ENCODE data around the gene STIM1. TPM values are rescaled to one million over a fixed set of nuclear protein-coding genes. Genes with fewer than 3 reads are reported as not detected.

The STIM1 gene
- total RNA-seq, 1 donor from 2014 or later, result 60.7 TPM

GRCh38 chr11:3970108-3970507 is 114.6 kb downstream of the STIM1 start:
- Histone ChIP-seq H3K36me3 (peaks cover 11% of the 10 kb centered on the region), H3K27ac (no peak overlapping the region), H3K9me3 (no peaks in the 10 kb centered on the region), H3K27me3 (no peaks in the 10 kb centered on the region), H3K4me1 (no peaks in the 10 kb centered on the region), H3K4me3 (no peak overlapping the region)
- no peak for ATAC-seq
- intact Hi-C loops (cut with DNase I), result no loop called here
- TF ChIP-seq, protein P1, sequence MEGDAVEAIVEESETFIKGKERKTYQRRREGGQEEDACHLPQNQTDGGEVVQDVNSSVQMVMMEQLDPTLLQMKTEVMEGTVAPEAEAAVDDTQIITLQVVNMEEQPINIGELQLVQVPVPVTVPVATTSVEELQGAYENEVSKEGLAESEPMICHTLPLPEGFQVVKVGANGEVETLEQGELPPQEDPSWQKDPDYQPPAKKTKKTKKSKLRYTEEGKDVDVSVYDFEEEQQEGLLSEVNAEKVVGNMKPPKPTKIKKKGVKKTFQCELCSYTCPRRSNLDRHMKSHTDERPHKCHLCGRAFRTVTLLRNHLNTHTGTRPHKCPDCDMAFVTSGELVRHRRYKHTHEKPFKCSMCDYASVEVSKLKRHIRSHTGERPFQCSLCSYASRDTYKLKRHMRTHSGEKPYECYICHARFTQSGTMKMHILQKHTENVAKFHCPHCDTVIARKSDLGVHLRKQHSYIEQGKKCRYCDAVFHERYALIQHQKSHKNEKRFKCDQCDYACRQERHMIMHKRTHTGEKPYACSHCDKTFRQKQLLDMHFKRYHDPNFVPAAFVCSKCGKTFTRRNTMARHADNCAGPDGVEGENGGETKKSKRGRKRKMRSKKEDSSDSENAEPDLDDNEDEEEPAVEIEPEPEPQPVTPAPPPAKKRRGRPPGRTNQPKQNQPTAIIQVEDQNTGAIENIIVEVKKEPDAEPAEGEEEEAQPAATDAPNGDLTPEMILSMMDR (IDR thresholded peaks at IDR 0.05), result no peak
- no peak for DNase-seq

- H3K4me1 ChIP-seq, result no peaks in the 10 kb centered on the region
- intact Hi-C loops (cut with DNase I), result no loop called here
- no peak overlapping the region for H3K4me3 ChIP-seq
- ATAC-seq (peak; percentile 29), DNase-seq (no peak)
- no peaks in the 10 kb centered on the region for H3K27me3 ChIP-seq
- H3K27ac ChIP-seq, result no peak overlapping the region
- TF ChIP-seq, protein P1 (IDR thresholded peaks at IDR 0.05), result peak; percentile 18
- H3K36me3 ChIP-seq, result peaks cover 11% of the 10 kb centered on the region
- no peaks in the 10 kb centered on the region for H3K9me3 ChIP-seq
Observed at GRCh38 chr11:3971756-3972404, 116.4 kb downstream of the STIM1 start.

DNA sequence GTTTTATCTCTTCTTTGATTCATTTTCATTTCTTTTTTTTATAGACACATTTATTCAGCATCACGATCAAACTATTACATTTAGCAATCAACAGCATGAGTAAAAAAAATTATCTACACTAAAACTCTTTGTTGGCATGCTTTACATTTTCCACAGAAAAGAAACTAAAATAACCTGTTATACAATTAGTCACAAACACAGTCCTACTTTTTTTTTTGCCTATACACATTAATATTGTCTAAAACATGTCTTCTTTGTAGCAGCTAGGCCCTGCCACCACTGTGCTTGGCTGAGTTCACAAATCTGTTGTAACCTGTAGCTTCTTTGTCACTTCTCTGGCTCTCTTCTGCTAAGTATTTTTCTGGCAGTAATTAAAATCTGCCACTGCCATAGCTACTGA is 117.0 kb downstream of the STIM1 start:
- Histone ChIP-seq H3K27me3 (no peaks in the 10 kb centered on the region), H3K9me3 (no peaks in the 10 kb centered on the region), H3K36me3 (peaks cover 11% of the 10 kb centered on the region), H3K27ac (no peak overlapping the region), H3K4me1 (no peaks in the 10 kb centered on the region), H3K4me3 (no peak overlapping the region)
- ATAC-seq (no peak), DNase-seq (no peak)
- TF ChIP-seq, protein P1 (IDR thresholded peaks at IDR 0.05), result no peak
- intact Hi-C loops (cut with DNase I), result no loop called here

DNA sequence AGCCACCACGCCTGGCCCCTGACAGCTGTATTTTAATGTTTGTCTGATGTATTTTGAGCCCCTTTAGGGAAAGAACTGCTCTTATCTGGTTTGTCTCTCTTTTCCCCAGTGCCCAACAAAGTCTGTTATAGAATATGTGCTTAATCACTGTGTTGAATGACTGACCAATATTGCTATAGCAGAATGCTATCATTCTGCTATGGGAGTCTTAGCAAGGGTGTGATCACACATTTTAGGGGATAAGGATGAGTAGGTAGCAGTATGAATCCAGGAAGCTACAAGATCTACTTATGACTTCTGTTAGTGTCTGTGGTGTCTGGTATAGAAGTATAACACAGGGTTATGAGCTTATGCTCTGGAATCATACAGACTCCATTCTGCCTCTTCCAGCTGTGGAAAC is 121.6 kb downstream of the STIM1 start:
- ATAC-seq (no peak), DNase-seq (no peak)
- H3K4me1 ChIP-seq, result no peaks in the 10 kb centered on the region
- H3K36me3 ChIP-seq, result no peaks in the 10 kb centered on the region
- intact Hi-C loops (cut with DNase I), result no loop called here
- H3K9me3 ChIP-seq, result no peaks in the 10 kb centered on the region
- no peak overlapping the region for H3K4me3 ChIP-seq
- H3K27ac ChIP-seq, result no peak overlapping the region
- H3K27me3 ChIP-seq, result no peaks in the 10 kb centered on the region
- TF ChIP-seq, protein P1 (IDR thresholded peaks at IDR 0.05), result no peak

- Histone ChIP-seq H3K4me1 (no peaks in the 10 kb centered on the region), H3K36me3 (no peaks in the 10 kb centered on the region), H3K27me3 (no peaks in the 10 kb centered on the region), H3K4me3 (no peak overlapping the region), H3K9me3 (no peaks in the 10 kb centered on the region), H3K27ac (no peak overlapping the region)
- no peak for DNase-seq
- TF ChIP-seq, protein P1 (IDR thresholded peaks at IDR 0.05), result no peak
- intact Hi-C loops (cut with DNase I), result no loop called here
- ATAC-seq, result no peak
Observed at GRCh38 chr11:3981084-3981633, 125.7 kb downstream of the STIM1 start.
